ENCODE measurements around the gene PPP6R3.
"Not testable (repeated sequence)": the region's sequence is repeated elsewhere in the genome, so short reads cannot be mapped to it uniquely, and the experiment has no call there.

Gene PPP6R3

GRCh38 chr11:68527585-68527984 is 67.0 kb downstream of the PPP6R3 start:
- no peak for DNase-seq (ENCODE audit: low spot score)

- DNase-seq (ENCODE audit: low spot score), result no peak
Measured at GRCh38 chr11:68528630-68529029, 68.1 kb downstream of the PPP6R3 start.

- DNase-seq (ENCODE audit: low spot score), result no peak
Measured at GRCh38 chr11:68531129-68531693, 70.7 kb downstream of the PPP6R3 start.

- DNase-seq (ENCODE audit: low spot score), result no peak
Measured at GRCh38 chr11:68532727-68533369, 72.3 kb downstream of the PPP6R3 start.

- DNase-seq (ENCODE audit: low spot score), result no peak
Measured at GRCh38 chr11:68533945-68534344, 73.4 kb downstream of the PPP6R3 start.

GRCh38 chr11:68535098-68535497 is 74.5 kb downstream of the PPP6R3 start:
- no peak for DNase-seq (ENCODE audit: low spot score)

- peak; percentile 28 for DNase-seq (ENCODE audit: low spot score)
Measured at GRCh38 chr11:68536706-68537105, 76.2 kb downstream of the PPP6R3 start.

- DNase-seq (ENCODE audit: low spot score), result no peak
Measured at GRCh38 chr11:68538025-68538424, 77.5 kb downstream of the PPP6R3 start.

- DNase-seq (ENCODE audit: low spot score), result no peak
Measured at GRCh38 chr11:68539395-68539794, 78.8 kb downstream of the PPP6R3 start.

- DNase-seq (ENCODE audit: low spot score), result not testable (repeated sequence)
Measured at GRCh38 chr11:68540504-68540903, 80.0 kb downstream of the PPP6R3 start.

GRCh38 chr11:68541116-68541515 is 80.6 kb downstream of the PPP6R3 start:
- DNase-seq (ENCODE audit: low spot score), result no peak

- no peak for DNase-seq (ENCODE audit: low spot score)
Measured at GRCh38 chr11:68541991-68542390, 81.4 kb downstream of the PPP6R3 start.

- DNase-seq (ENCODE audit: low spot score), result no peak
Measured at GRCh38 chr11:68542617-68543016, 82.1 kb downstream of the PPP6R3 start.

GRCh38 chr11:68543594-68543993 is 83.0 kb downstream of the PPP6R3 start:
- DNase-seq (ENCODE audit: low spot score), result no peak

GRCh38 chr11:68545347-68545746 is 84.8 kb downstream of the PPP6R3 start:
- no peak for DNase-seq (ENCODE audit: low spot score)

- DNase-seq (ENCODE audit: low spot score), result no peak
Measured at GRCh38 chr11:68545796-68546195, 85.2 kb downstream of the PPP6R3 start.

- DNase-seq (ENCODE audit: low spot score), result peak; percentile 62
Measured at GRCh38 chr11:68546555-68546954, 86.0 kb downstream of the PPP6R3 start.

GRCh38 chr11:68549789-68550484 is 89.4 kb downstream of the PPP6R3 start:
- DNase-seq (ENCODE audit: low spot score), result no peak

GRCh38 chr11:68550485-68550817 is 89.9 kb downstream of the PPP6R3 start:
- no peak for DNase-seq (ENCODE audit: low spot score)

- peak; percentile 30 for DNase-seq (ENCODE audit: low spot score)
Measured at GRCh38 chr11:68551223-68551622, 90.7 kb downstream of the PPP6R3 start.

GRCh38 chr11:68551777-68552176 is 91.2 kb downstream of the PPP6R3 start:
- DNase-seq (ENCODE audit: low spot score), result no peak

- DNase-seq (ENCODE audit: low spot score), result no peak
Measured at GRCh38 chr11:68552542-68552941, 92.0 kb downstream of the PPP6R3 start.

GRCh38 chr11:68560216-68560615 is 99.7 kb downstream of the PPP6R3 start:
- DNase-seq (ENCODE audit: low spot score), result no peak

- DNase-seq (ENCODE audit: low spot score), result no peak
Measured at GRCh38 chr11:68563454-68563853, 102.9 kb downstream of the PPP6R3 start.
